K562 (cell line): Measurements from ENCODE around the gene HECW1. TPM values are rescaled to one million over a fixed set of nuclear protein-coding genes. Genes with fewer than 3 reads are reported as not detected.

Experiments used
- ATAC-seq: fragments of 200-7000 bp; cut with Tn5 transposase; 3 replicates; pipeline ENCODE4 v1.9.1; 2020; ENCODE audit warnings: moderate library complexity
- BruUV-seq: library from RNA; stranded (reverse); fragments of 400-500 nt; replicated peaks from 2 replicates; lab custom pipeline; 2021; lab: Mats Ljungman, UMichigan
- CTCF ChIA-PET: fragments of 300-600 bp; formaldehyde crosslinking; extraction: SDS; loops from one replicate; lab custom pipeline; 2021; ENCODE audit warnings: low intra/inter-chr PET ratio; lab: Yijun Ruan, JAX
- POLR2A ChIA-PET: fragments of 300-600, 350-650 bp; sonication (Branson Sonifier 250); formaldehyde crosslinking; extraction: SDS; loops from one replicate; lab custom pipeline; 2021; ENCODE audit warnings: antibody characterized with exemption, inconsistent platforms; lab: Yijun Ruan, JAX
- DNase-seq, 4 experiments: peaks; one replicate each; pipeline versions ENCODE4 v3.0.0 to v3.0.0-alpha.2; 2011 to 2018; ENCODE audit warnings: low spot score in 3 of 4, mixed read lengths in 3 of 4; ENCODE audit errors: extremely low read depth in 1 of 4
- FAIRE-seq: peaks from 2 replicates; lab custom pipeline; 2011; peaks lifted over from hg19 to GRCh38; lab: Jason Lieb, UNC
- H2AFZ ChIP-seq: 2 replicates; pipeline ENCODE4 v1.6.0; 2011; ENCODE audit warnings: low read depth, low read length, control low read depth, inconsistent platforms
- H3K27ac ChIP-seq: fragments of 200-600 bp; 3 replicates; pipeline ENCODE4 v1.8.0; 2011; ENCODE audit warnings: low read depth, mild to moderate bottlenecking, control low read depth, inconsistent platforms, low read length, moderate library complexity, mixed read lengths; ENCODE audit errors: extremely low read depth
- H3K27me3 ChIP-seq, 2 experiments: fragments of 300-600 bp in 1 of 2; 2 replicates in 1 of 2; 3 replicates in 1 of 2; pipeline versions ENCODE4 v1.6.0 to v1.8.0; 2011; ENCODE audit warnings: inconsistent platforms in 2 of 2, low read length in 2 of 2, mild to moderate bottlenecking in 1 of 2, mixed read lengths in 1 of 2, moderate library complexity in 1 of 2; ENCODE audit not compliant: control insufficient read depth in 2 of 2, insufficient read depth in 2 of 2
- H3K36me3 ChIP-seq: fragments of 300-600 bp; 3 replicates; pipeline ENCODE4 v1.8.0; 2011; ENCODE audit warnings: mild to moderate bottlenecking, low read length, inconsistent platforms; ENCODE audit not compliant: control insufficient read depth, insufficient read depth
- H3K4me1 ChIP-seq, 2 experiments: fragments of 200-600 bp in 1 of 2; replicated peaks in 1 of 2; 2 replicates in 1 of 2; 3 replicates in 1 of 2; pipeline versions ENCODE4 v1.5.1 to v1.8.0; 2011; ENCODE audit warnings: inconsistent platforms in 2 of 2, low read length in 2 of 2, mild to moderate bottlenecking in 1 of 2, mixed read lengths in 1 of 2, moderate library complexity in 1 of 2; ENCODE audit not compliant: control insufficient read depth in 2 of 2, insufficient read depth in 2 of 2
- H3K4me2 ChIP-seq: 2 replicates; pipeline ENCODE4 v1.6.1; 2011; ENCODE audit warnings: low read length, control low read depth, inconsistent platforms, mixed read lengths; ENCODE audit not compliant: insufficient read depth
- H3K4me3 ChIP-seq: fragments of 200-600 bp; sonication (generic), shearing (Covaris generic); 2 replicates; pipeline ENCODE4 v1.5.1; 2016; ENCODE audit warnings: control low read depth, inconsistent platforms
- H3K79me2 ChIP-seq: fragments of 200-600 bp; 3 replicates; pipeline ENCODE4 v1.8.0; 2011; ENCODE audit warnings: low read length, inconsistent platforms; ENCODE audit not compliant: control insufficient read depth, insufficient read depth
- H3K9ac ChIP-seq, 2 experiments: 2 replicates each; pipeline versions ENCODE4 v1.6.0 to v1.6.1; 2011; ENCODE audit warnings: low read depth in 2 of 2, low read length in 2 of 2, control low read depth in 1 of 2, inconsistent platforms in 1 of 2, mild to moderate bottlenecking in 1 of 2, mixed read lengths in 1 of 2; ENCODE audit not compliant: insufficient read depth in 1 of 2
- H3K9me1 ChIP-seq: one replicate; pipeline ENCODE4 v1.6.0; 2011; ENCODE audit warnings: inconsistent platforms, mild to moderate bottlenecking, low read length, moderate library complexity; ENCODE audit not compliant: control insufficient read depth, insufficient read depth
- H3K9me3 ChIP-seq: replicated peaks from 2 replicates; pipeline ENCODE4 v1.5.1; 2011; ENCODE audit warnings: low read depth, low read length, inconsistent platforms; ENCODE audit not compliant: control insufficient read depth, insufficient read depth
- H4K20me1 ChIP-seq: replicated peaks from 2 replicates; pipeline ENCODE4 v1.6.1; 2011; ENCODE audit warnings: low read length, inconsistent platforms, mixed read lengths; ENCODE audit not compliant: control insufficient read depth, insufficient read depth
- CEBPG ChIP-seq, 3 experiments: fragments of 200-800 bp in 1 of 3; sonication (Bioruptor generic) in 1 of 3; sonication (generic) in 1 of 3; formaldehyde crosslinking in 1 of 3; IDR thresholded peaks in 2 of 3; conservative IDR thresholded peaks in 1 of 3; 2 replicates each; pipeline versions ENCODE4 v1.6.1 to v1.8.0; 2016 to 2022; ENCODE audit warnings: missing compliant biosample characterization in 2 of 3, missing genetic modification characterization in 2 of 3, mild to moderate bottlenecking in 1 of 3, missing genetic modification reagents in 1 of 3
- JUNB ChIP-seq: fragments of 450-650 bp; formaldehyde crosslinking; conservative IDR thresholded peaks from 2 replicates; pipeline ENCODE4 v1.4.0; 2020; ENCODE audit warnings: mild to moderate bottlenecking
- NR4A1 ChIP-seq, 2 experiments: fragments of 250-450 bp in 1 of 2; fragments of 450-650 bp in 1 of 2; sonication (Bioruptor Pico) in 1 of 2; IDR thresholded peaks; 2 replicates each; pipeline versions ENCODE4 v1.4.0 to v1.6.1; 2016 to 2020; ENCODE audit warnings: mild to moderate bottlenecking in 2 of 2, missing compliant biosample characterization in 1 of 2, missing genetic modification characterization in 1 of 2, moderate library complexity in 1 of 2
- SPI1 ChIP-seq: IDR thresholded peaks from 2 replicates; pipeline ENCODE4 v1.6.1; 2011; ENCODE audit warnings: low read depth, low read length, control low read depth, borderline replicate concordance
- XRCC5 ChIP-seq: fragments of 200-400 bp; formaldehyde crosslinking; IDR thresholded peaks from 2 replicates; pipeline ENCODE4 v1.6.1; 2017; ENCODE audit warnings: low read depth, mild to moderate bottlenecking, low read length
- ZNF165 ChIP-seq: fragments of 250-450 bp; sonication (Bioruptor Pico); IDR thresholded peaks from 2 replicates; pipeline ENCODE4 v1.4.0; 2020; ENCODE audit warnings: borderline replicate concordance
- ZNF445 ChIP-seq: fragments of 250-450 bp; sonication (Bioruptor Pico); IDR thresholded peaks from 2 replicates; pipeline ENCODE4 v1.4.0; 2020; ENCODE audit warnings: low read depth, mild to moderate bottlenecking, moderate library complexity
- WGBS: fragments of 100-300 bp; shearing (Covaris generic); methylation state at CpG from one replicate; pipeline ENCODE4 v1.1.6; 2016; ENCODE audit warnings: low coverage, mixed read lengths; ENCODE audit not compliant: insufficient coverage; ENCODE audit errors: missing lambda C conversion rate; 5-methylcytosine and 5-hydroxymethylcytosine counted together
- in situ Hi-C: fragments of 300-500 bp; cut with MboI; formaldehyde crosslinking; loops from 4 replicates; pipeline ENCODE4 v1.15.0; 2018; ENCODE audit warnings: inconsistent platforms, mixed read lengths
- intact Hi-C: fragments of 100-400 bp; cut with micrococcal nuclease; formaldehyde crosslinking; loops from 2 replicates; pipeline ENCODE4 v1.14.2; 2022
- polyA plus RNA-seq, 8 experiments: library from polyadenylated mRNA; depleted of rRNA in 4 of 8; stranded (reverse) in 5 of 8; unstranded in 3 of 8; fragments of >200 nt; fragmentation: Nextera tagmentation in 2 of 8; fragmentation: Illumina TruSeq in 1 of 8; extraction: Ambion mirVana in 2 of 8; extraction: Trizol in 1 of 8; gene quantifications; 2 replicates each; pipeline versions ENCODE4 v1.2.1 to v1.2.3, GENCODE V29; 2011 to 2014; ENCODE audit warnings: inconsistent platforms in 1 of 8, missing spikeins in 1 of 8
- total RNA-seq, 7 experiments: library from RNA; depleted of rRNA in 6 of 7; stranded (reverse); fragments of >200 nt in 6 of 7; fragmentation: Illumina TruSeq in 2 of 7; extraction: Trizol in 2 of 7; gene quantifications; 2 replicates each; pipeline versions ENCODE4 v1.2.1 to v1.2.3, GENCODE V29; 2011 to 2021; ENCODE audit warnings: low replicate concordance in 1 of 7
- TF ChIP-seq, protein P1 (sequence below), 3 experiments: fragments of 200-800 bp in 1 of 3; sonication (Bioruptor generic) in 1 of 3; sonication (generic) in 1 of 3; formaldehyde crosslinking in 1 of 3; IDR thresholded peaks; 2 replicates each; pipeline versions ENCODE4 v1.6.1 to v1.8.0; 2016 to 2022; ENCODE audit warnings: mild to moderate bottlenecking in 2 of 3, missing compliant biosample characterization in 2 of 3, missing genetic modification characterization in 2 of 3, missing genetic modification reagents in 1 of 3
- TF ChIP-seq, protein P2 (sequence below): fragments of 450-650 bp; IDR thresholded peaks from 2 replicates; pipeline ENCODE4 v1.6.1; 2014; ENCODE audit warnings: low read depth, mild to moderate bottlenecking, moderate library complexity, borderline replicate concordance
- TF ChIP-seq, protein P3 (sequence below): fragments of 250-450 bp; sonication (Bioruptor Pico); IDR thresholded peaks from 2 replicates; pipeline ENCODE4 v1.6.1; 2021; ENCODE audit warnings: mild to moderate bottlenecking
- TF ChIP-seq, protein P4 (sequence below): sonication (generic); formaldehyde crosslinking; IDR thresholded peaks from 2 replicates; pipeline ENCODE4 v1.9.0; 2022; ENCODE audit warnings: mild to moderate bottlenecking, missing genetic modification reagents

Gene HECW1
- total and polyA plus RNA-seq, 9 of the 15 experiments (the other 6 are each of a cell fraction or from before 2014, with no cell fraction given) = 0.07 to 0.31 (median 0.13) TPM; not detected in 4

DNA sequence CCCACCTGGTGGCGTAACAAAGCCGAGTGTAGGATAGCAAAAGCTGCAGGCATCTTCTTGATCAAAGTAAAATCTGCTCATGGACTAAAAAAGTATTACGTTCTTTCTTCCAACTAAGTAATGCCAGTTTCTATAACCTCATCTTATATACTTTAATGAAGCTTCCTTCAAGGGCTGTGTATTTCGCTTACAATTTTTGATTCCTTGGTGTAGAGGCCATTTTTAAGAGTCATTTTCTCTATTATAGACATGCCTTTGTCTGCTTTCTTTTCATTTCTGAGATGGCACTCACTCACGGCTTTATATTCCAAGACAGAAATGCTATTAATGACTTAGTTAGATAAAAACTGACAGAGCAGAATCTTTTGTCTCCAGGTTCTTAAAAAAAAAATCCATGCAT lies 194.0 kb downstream of the HECW1 start (continued):
- TF ChIP-seq, protein P1, sequence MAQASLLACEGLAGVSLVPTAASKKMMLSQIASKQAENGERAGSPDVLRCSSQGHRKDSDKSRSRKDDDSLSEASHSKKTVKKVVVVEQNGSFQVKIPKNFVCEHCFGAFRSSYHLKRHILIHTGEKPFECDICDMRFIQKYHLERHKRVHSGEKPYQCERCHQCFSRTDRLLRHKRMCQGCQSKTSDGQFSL (CRISPR knock-in tag; IDR thresholded peaks at IDR 0.05) = no peak
- TF ChIP-seq, protein P1 (tag; IDR thresholded peaks at IDR 0.05) = no peak
- TF ChIP-seq ZNF165 (CRISPR knock-in tag) (no peak), XRCC5 (no peak)
- TF ChIP-seq, protein P2, sequence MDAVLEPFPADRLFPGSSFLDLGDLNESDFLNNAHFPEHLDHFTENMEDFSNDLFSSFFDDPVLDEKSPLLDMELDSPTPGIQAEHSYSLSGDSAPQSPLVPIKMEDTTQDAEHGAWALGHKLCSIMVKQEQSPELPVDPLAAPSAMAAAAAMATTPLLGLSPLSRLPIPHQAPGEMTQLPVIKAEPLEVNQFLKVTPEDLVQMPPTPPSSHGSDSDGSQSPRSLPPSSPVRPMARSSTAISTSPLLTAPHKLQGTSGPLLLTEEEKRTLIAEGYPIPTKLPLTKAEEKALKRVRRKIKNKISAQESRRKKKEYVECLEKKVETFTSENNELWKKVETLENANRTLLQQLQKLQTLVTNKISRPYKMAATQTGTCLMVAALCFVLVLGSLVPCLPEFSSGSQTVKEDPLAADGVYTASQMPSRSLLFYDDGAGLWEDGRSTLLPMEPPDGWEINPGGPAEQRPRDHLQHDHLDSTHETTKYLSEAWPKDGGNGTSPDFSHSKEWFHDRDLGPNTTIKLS = no peak
- TF ChIP-seq, all 486 proteins: peak for 0

DNA sequence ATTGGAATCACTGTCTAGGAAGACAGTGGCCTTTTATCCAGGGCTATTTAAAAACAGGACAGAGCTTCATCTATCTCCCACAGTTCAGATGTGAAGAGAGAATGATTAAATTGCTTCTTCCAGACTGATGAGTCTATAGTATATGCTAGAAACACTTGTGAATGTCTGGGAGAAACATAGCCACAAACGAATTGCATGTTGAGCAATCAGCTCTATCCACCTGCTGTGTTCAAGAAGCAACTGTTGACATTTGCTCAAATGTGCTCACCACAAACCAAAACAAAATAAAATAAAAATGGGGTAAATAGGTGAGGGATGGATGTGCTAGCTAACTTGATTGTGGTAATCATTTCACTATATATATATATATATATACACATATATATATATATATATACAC lies 195.1 kb downstream of the HECW1 start:
- no peaks in the 10 kb centered on the region for H3K79me2 ChIP-seq
- FAIRE-seq (no peak), DNase-seq (no peak), ATAC-seq (no peak)
- peaks cover 0 to 3% of the 10 kb centered on the region in 2 experiments; a peak in 1 of 5 replicates for H3K4me1 ChIP-seq
- no TSS peak for BruUV-seq
- no peak overlapping the region for H3K9ac ChIP-seq
- ChIA-PET POLR2A (no interaction called here), CTCF (no interaction called here)
- H3K4me3 ChIP-seq = no peak overlapping the region
- no peak overlapping the region for H3K4me2 ChIP-seq
- WGBS = 0% methylated on average over 1 of the region's 1 CpG
- in situ Hi-C loops = no loop called here
- H3K27ac ChIP-seq = no peak overlapping the region
- intact Hi-C loops = no loop called here
- H3K27me3 ChIP-seq = peaks cover 18 to 31% of the 10 kb centered on the region in 2 experiments; a peak in 4 of 5 replicates
- no peak overlapping the region for H2AFZ ChIP-seq
- TF ChIP-seq SPI1 (no peak), CEBPG (CRISPR knock-in tag; IDR thresholded peaks at IDR 0.05) (no peak), CEBPG (tag; conservative IDR thresholded peaks at IDR 0.05 in 1 of 2, IDR thresholded peaks at IDR 0.05 in 1 of 2) (0 out of 4 replicates have a peak, but pooled peaks of 1 of the 2 experiments have one; percentile 16), NR4A1 (CRISPR knock-in tag; IDR thresholded peaks at IDR 0.05) (no peak), NR4A1 (tag; IDR thresholded peaks at IDR 0.05) (no peak), JUNB (CRISPR knock-in tag) (no peak), ZNF445 (CRISPR knock-in tag) (no peak)
- TF ChIP-seq, protein P3, sequence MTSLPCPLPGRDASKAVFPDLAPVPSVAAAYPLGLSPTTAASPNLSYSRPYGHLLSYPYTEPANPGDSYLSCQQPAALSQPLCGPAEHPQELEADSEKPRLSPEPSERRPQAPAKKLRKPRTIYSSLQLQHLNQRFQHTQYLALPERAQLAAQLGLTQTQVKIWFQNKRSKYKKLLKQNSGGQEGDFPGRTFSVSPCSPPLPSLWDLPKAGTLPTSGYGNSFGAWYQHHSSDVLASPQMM = no peak
- TF ChIP-seq, protein P4, sequence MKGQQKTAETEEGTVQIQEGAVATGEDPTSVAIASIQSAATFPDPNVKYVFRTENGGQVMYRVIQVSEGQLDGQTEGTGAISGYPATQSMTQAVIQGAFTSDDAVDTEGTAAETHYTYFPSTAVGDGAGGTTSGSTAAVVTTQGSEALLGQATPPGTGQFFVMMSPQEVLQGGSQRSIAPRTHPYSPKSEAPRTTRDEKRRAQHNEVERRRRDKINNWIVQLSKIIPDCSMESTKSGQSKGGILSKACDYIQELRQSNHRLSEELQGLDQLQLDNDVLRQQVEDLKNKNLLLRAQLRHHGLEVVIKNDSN (CRISPR knock-in tag) = no peak
- H3K9me3 ChIP-seq = no peaks in the 10 kb centered on the region
- no peaks in the 10 kb centered on the region for H4K20me1 ChIP-seq
- H3K36me3 ChIP-seq = no peaks in the 10 kb centered on the region
- no peaks in the 10 kb centered on the region for H3K9me1 ChIP-seq
